A549 (cell line): Measurements from ENCODE around the gene MUC5B. TPM values are rescaled to one million over a fixed set of nuclear protein-coding genes. Genes with fewer than 3 reads are reported as not detected.

ENCODE experiments used
- ATAC-seq, 2 experiments: fragments of 200-7000 bp in 1 of 2; fragments of >200 bp in 1 of 2; cut with Nextera tagmentation in 1 of 2; cut with Tn5 transposase in 1 of 2; 3 replicates each; pipeline versions ENCODE4 v1.8.0 to v1.9.1; 2018 to 2020; ENCODE audit warnings: mild to moderate bottlenecking in 1 of 2, moderate library complexity in 1 of 2
- CTCF ChIA-PET: fragments of 300-600 bp; sonication (Branson Sonifier 250); formaldehyde crosslinking; extraction: SDS; loops from one replicate; lab custom pipeline; 2021; ENCODE audit warnings: antibody characterized with exemption, inconsistent platforms; lab: Yijun Ruan, JAX
- POLR2A ChIA-PET: fragments of 350-600 bp; formaldehyde crosslinking; extraction: SDS; loops from one replicate; lab custom pipeline; 2021; ENCODE audit warnings: antibody characterized with exemption, inconsistent platforms; lab: Yijun Ruan, JAX
- DNase-seq, 2 experiments: peaks; one replicate each; pipeline versions ENCODE4 v3.0.0 to v3.0.0-alpha.2; 2011 to 2016; ENCODE audit warnings: low read depth in 1 of 2, low spot score in 1 of 2
- FAIRE-seq: peaks from 2 replicates; lab custom pipeline; 2011; peaks lifted over from hg19 to GRCh38; lab: Jason Lieb, UNC
- H3K27ac ChIP-seq, 2 experiments: fragments of >200 bp; sonication (Bioruptor Twin); formaldehyde crosslinking; 3 replicates each; pipeline ENCODE4 v1.5.1; 2016 to 2017
- H3K4me1 ChIP-seq: fragments of >200 bp; sonication (Bioruptor Twin); formaldehyde crosslinking; 3 replicates; pipeline ENCODE4 v1.6.1; 2016
- H3K4me2 ChIP-seq: fragments of >200 bp; sonication (Bioruptor Twin); formaldehyde crosslinking; 3 replicates; pipeline ENCODE4 v1.6.1; 2016
- H3K4me3 ChIP-seq: fragments of >200 bp; sonication (Bioruptor Twin); formaldehyde crosslinking; 3 replicates; pipeline ENCODE4 v1.5.1; 2016
- H3K9me3 ChIP-seq: fragments of >200 bp; sonication (Bioruptor Twin); formaldehyde crosslinking; 3 replicates; pipeline ENCODE4 v1.6.1; 2016
- CBX8 ChIP-seq: fragments of 200-600 bp; sonication (generic); IDR thresholded peaks from 2 replicates; pipeline ENCODE4 v1.6.1; 2016
- CEBPB ChIP-seq, 2 experiments: fragments of >200 bp in 1 of 2; sonication (Bioruptor Twin) in 1 of 2; formaldehyde crosslinking in 1 of 2; IDR thresholded peaks; 2 replicates each; pipeline ENCODE4 v1.6.1; 2012 to 2016
- CHD2 ChIP-seq: fragments of 150-350 bp; IDR thresholded peaks from 2 replicates; pipeline ENCODE4 v1.6.1; 2014; ENCODE audit warnings: low read length; ENCODE audit not compliant: partially characterized antibody
- EP300 ChIP-seq, 2 experiments: fragments of >200 bp; sonication (Bioruptor Twin); formaldehyde crosslinking; IDR thresholded peaks; 2 replicates in 1 of 2; 3 replicates in 1 of 2; pipeline ENCODE4 v1.6.1; 2016 to 2017
- ESRRA ChIP-seq: fragments of 150-350 bp; IDR thresholded peaks from 2 replicates; pipeline ENCODE4 v1.6.1; 2014; ENCODE audit warnings: mild to moderate bottlenecking, low read length, borderline replicate concordance
- FOSB ChIP-seq: fragments of 250-450 bp; sonication (Bioruptor Pico); IDR thresholded peaks from 2 replicates; pipeline ENCODE4 v1.5.0; 2020; ENCODE audit warnings: mild to moderate bottlenecking, moderate library complexity
- GATA3 ChIP-seq: IDR thresholded peaks from 2 replicates; pipeline ENCODE4 v1.6.1; 2012; ENCODE audit warnings: borderline replicate concordance
- HES2 ChIP-seq: fragments of >200 bp; sonication (Bioruptor Twin); formaldehyde crosslinking; IDR thresholded peaks from 2 replicates; pipeline ENCODE4 v1.6.1; 2016
- HEYL ChIP-seq: fragments of 250-450 bp; sonication (Bioruptor Pico); IDR thresholded peaks from 2 replicates; pipeline ENCODE4 v1.8.0; 2021; ENCODE audit warnings: mild to moderate bottlenecking, moderate library complexity
- HMGXB4 ChIP-seq: fragments of 250-450 bp; sonication (Bioruptor Pico); IDR thresholded peaks from 2 replicates; pipeline ENCODE4 v1.5.0; 2021; ENCODE audit warnings: mild to moderate bottlenecking, moderate library complexity, borderline replicate concordance
- KDM5A ChIP-seq: fragments of 200-600 bp; sonication (generic); IDR thresholded peaks from 2 replicates; pipeline ENCODE4 v1.6.1; 2016; ENCODE audit warnings: antibody characterized with exemption, mild to moderate bottlenecking
- MAZ ChIP-seq: fragments of 150-350 bp; IDR thresholded peaks from 2 replicates; pipeline ENCODE4 v1.6.1; 2014; ENCODE audit warnings: antibody characterized with exemption, low read depth, low read length, borderline replicate concordance
- POLR2AphosphoS2 ChIP-seq: conservative IDR thresholded peaks from 2 replicates; pipeline ENCODE4 v1.6.1; 2012; ENCODE audit warnings: low read length, improper control_type of control experiment, inconsistent platforms
- RAD21 ChIP-seq, 2 experiments: fragments of >200 bp in 1 of 2; sonication (Bioruptor Twin) in 1 of 2; formaldehyde crosslinking in 1 of 2; IDR thresholded peaks in 1 of 2; conservative IDR thresholded peaks in 1 of 2; 2 replicates in 1 of 2; 3 replicates in 1 of 2; pipeline ENCODE4 v1.6.1; 2012 to 2018; ENCODE audit warnings: inconsistent platforms in 1 of 2
- SMC3 ChIP-seq: fragments of >200 bp; sonication (Bioruptor Twin); formaldehyde crosslinking; IDR thresholded peaks from 3 replicates; pipeline ENCODE4 v1.6.1; 2018; ENCODE audit warnings: inconsistent platforms
- TFCP2L1 ChIP-seq: fragments of 250-450 bp; sonication (Bioruptor Pico); IDR thresholded peaks from 2 replicates; pipeline ENCODE4 v1.5.0; 2021; ENCODE audit warnings: mild to moderate bottlenecking
- ZC3H11A ChIP-seq: fragments of 450-650 bp; IDR thresholded peaks from 2 replicates; pipeline ENCODE4 v1.6.1; 2014; ENCODE audit warnings: antibody characterized with exemption, mild to moderate bottlenecking
- ZFP36 ChIP-seq: fragments of 450-650 bp; IDR thresholded peaks from 2 replicates; pipeline ENCODE4 v1.6.1; 2014; ENCODE audit warnings: borderline replicate concordance; ENCODE audit not compliant: partially characterized antibody
- ZNF302 ChIP-seq: fragments of 250-450 bp; sonication (Bioruptor Pico); IDR thresholded peaks from 2 replicates; pipeline ENCODE4 v1.9.0; 2021; ENCODE audit warnings: inconsistent platforms, mild to moderate bottlenecking, moderate library complexity
- ZSCAN20 ChIP-seq: fragments of 250-450 bp; sonication (Bioruptor Pico); IDR thresholded peaks from 2 replicates; pipeline ENCODE4 v1.8.0; 2022; ENCODE audit warnings: mild to moderate bottlenecking, moderate library complexity
- WGBS: methylation state at CpG from one replicate; pipeline ENCODE4 v1.1.6; 2017; ENCODE audit errors: missing lambda C conversion rate; 5-methylcytosine and 5-hydroxymethylcytosine counted together
- polyA plus RNA-seq, 4 experiments: library from polyadenylated mRNA; depleted of rRNA in 3 of 4; stranded (reverse); fragments of >200 nt; fragmentation: RNase III in 1 of 4; extraction: RNeasy Plus Mini Kit Qiagen cat#74134 plus additional on column Dnase treatment in 1 of 4; gene quantifications; 2 replicates in 3 of 4; 3 replicates in 1 of 4; pipeline ENCODE4 v1.2.3, GENCODE V29; 2011 to 2017
- TF ChIP-seq, protein P1 (sequence below): IDR thresholded peaks from 2 replicates; pipeline ENCODE4 v1.6.1; 2012
- TF ChIP-seq, protein P2 (sequence below): fragments of 250-450 bp; sonication (Bioruptor Pico); IDR thresholded peaks from 2 replicates; pipeline ENCODE4 v1.5.0; 2020; ENCODE audit warnings: low read depth, mild to moderate bottlenecking, moderate library complexity
- TF ChIP-seq, protein P3 (sequence below): fragments of >200 bp; sonication (Bioruptor Twin); formaldehyde crosslinking; IDR thresholded peaks from 3 replicates; pipeline ENCODE4 v1.5.1; 2016

MUC5B gene
- polyA plus RNA-seq, 2 of the 4 experiments (the other 2 are of a cell fraction) = 0.85 to 1.4 TPM

- CTCF ChIA-PET = interaction anchor here (1.2 to 1.4 kb wide), 2 partner anchors 9 to 79 kb away, joined by 3 read pairs; no protein-coding TSS in a partner anchor
- 94% methylated on average over 9 of the region's 9 CpGs for WGBS
- H3K4me3 ChIP-seq = no peak overlapping the region
- no peak overlapping the region for H3K4me2 ChIP-seq
- H3K4me1 ChIP-seq = peaks cover 18% of the 10 kb centered on the region
- H3K9me3 ChIP-seq = no peaks in the 10 kb centered on the region
- DNase-seq = no peak
- TF ChIP-seq RAD21 (conservative IDR thresholded peaks at IDR 0.05 in 1 of 2, IDR thresholded peaks at IDR 0.05 in 1 of 2) = no peak
- no peak for TF ChIP-seq ZSCAN20
- TF ChIP-seq, protein P1, sequence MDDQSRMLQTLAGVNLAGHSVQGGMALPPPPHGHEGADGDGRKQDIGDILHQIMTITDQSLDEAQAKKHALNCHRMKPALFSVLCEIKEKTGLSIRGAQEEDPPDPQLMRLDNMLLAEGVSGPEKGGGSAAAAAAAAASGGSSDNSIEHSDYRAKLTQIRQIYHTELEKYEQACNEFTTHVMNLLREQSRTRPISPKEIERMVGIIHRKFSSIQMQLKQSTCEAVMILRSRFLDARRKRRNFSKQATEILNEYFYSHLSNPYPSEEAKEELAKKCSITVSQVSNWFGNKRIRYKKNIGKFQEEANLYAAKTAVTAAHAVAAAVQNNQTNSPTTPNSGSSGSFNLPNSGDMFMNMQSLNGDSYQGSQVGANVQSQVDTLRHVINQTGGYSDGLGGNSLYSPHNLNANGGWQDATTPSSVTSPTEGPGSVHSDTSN = no peak
- TF ChIP-seq CBX8 = no peak
- TF ChIP-seq, protein P2, sequence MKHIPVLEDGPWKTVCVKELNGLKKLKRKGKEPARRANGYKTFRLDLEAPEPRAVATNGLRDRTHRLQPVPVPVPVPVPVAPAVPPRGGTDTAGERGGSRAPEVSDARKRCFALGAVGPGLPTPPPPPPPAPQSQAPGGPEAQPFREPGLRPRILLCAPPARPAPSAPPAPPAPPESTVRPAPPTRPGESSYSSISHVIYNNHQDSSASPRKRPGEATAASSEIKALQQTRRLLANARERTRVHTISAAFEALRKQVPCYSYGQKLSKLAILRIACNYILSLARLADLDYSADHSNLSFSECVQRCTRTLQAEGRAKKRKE (CRISPR knock-in tag) = no peak
- no peak for TF ChIP-seq POLR2AphosphoS2
- TF ChIP-seq GATA3 = no peak
- no peak for TF ChIP-seq KDM5A
- TF ChIP-seq HEYL (CRISPR knock-in tag) = no peak
- no peak for TF ChIP-seq ESRRA
- no peak for TF ChIP-seq SMC3
- TF ChIP-seq MAZ = no peak
- no peak for ATAC-seq
- POLR2A ChIA-PET = no interaction called here
- no peak overlapping the region for H3K27ac ChIP-seq
- FAIRE-seq = no peak
These were observed 73.4 kb downstream of the MUC5B start for GRCh38 chr11:1296287-1296686.

DNA sequence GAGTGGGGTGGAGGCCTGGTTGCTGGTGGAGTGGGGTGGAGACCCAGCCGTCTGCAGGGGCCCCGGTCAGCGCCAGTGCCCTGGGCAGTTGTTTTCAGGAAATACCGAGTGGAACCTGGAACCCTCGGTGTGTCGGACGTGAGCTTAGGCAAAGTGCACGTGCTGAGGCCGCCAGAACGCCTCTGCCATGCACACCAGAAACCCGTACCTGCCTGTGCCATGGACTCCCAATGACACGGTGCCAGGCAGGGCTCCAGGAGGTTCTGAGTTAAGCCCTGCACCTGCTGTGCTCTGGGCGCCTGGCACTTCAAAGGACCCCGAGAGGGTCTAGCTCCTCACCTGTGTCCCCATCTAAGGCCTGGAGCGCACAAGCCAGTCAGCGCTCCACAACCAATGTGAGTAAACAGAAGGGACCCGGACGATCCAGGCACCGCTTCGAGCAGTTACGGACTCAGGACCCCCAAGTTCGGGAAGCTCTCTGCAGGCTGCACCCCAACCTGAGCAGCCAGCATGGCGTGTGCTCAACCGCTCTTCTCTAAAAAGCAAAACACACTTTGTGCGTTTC is 74.2 kb downstream of the MUC5B start:
- no peak for FAIRE-seq
- DNase-seq = no peak
- TF ChIP-seq FOSB (CRISPR knock-in tag) (no peak), HES2 (no peak), ZC3H11A (no peak), HMGXB4 (CRISPR knock-in tag) (no peak), TFCP2L1 (CRISPR knock-in tag) (no peak), EP300 (IDR thresholded peaks at IDR 0.05) (no peak), CEBPB (IDR thresholded peaks at IDR 0.05) (no peak), ZFP36 (no peak), ZNF302 (CRISPR knock-in tag) (no peak), CHD2 (no peak)
- TF ChIP-seq, protein P3, sequence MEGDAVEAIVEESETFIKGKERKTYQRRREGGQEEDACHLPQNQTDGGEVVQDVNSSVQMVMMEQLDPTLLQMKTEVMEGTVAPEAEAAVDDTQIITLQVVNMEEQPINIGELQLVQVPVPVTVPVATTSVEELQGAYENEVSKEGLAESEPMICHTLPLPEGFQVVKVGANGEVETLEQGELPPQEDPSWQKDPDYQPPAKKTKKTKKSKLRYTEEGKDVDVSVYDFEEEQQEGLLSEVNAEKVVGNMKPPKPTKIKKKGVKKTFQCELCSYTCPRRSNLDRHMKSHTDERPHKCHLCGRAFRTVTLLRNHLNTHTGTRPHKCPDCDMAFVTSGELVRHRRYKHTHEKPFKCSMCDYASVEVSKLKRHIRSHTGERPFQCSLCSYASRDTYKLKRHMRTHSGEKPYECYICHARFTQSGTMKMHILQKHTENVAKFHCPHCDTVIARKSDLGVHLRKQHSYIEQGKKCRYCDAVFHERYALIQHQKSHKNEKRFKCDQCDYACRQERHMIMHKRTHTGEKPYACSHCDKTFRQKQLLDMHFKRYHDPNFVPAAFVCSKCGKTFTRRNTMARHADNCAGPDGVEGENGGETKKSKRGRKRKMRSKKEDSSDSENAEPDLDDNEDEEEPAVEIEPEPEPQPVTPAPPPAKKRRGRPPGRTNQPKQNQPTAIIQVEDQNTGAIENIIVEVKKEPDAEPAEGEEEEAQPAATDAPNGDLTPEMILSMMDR = no peak
- Histone ChIP-seq H3K27ac (no peak overlapping the region), H3K4me3 (no peak overlapping the region), H3K4me2 (no peak overlapping the region), H3K4me1 (peaks cover 18% of the 10 kb centered on the region), H3K9me3 (no peaks in the 10 kb centered on the region)
- 95% methylated on average over 25 of the region's 25 CpGs for WGBS
- CTCF ChIA-PET = interaction anchor here (1.2 kb wide), 1 partner anchor 78 kb away, joined by 3 read pairs; no protein-coding TSS in a partner anchor
- ATAC-seq = no peak
- POLR2A ChIA-PET = no interaction called here
